ENCODE measurements around the gene MAN2A1.

GRCh38 chr5:109907189-109907588 is 217.5 kb downstream of the MAN2A1 start:
- no peak for TF ChIP-seq CTCF (IDR thresholded peaks at IDR 0.05)
- TF ChIP-seq NFE2L2 (conservative IDR thresholded peaks at IDR 0.05; ENCODE audit: low read length): no peak
- no peak for TF ChIP-seq POLR2A (IDR thresholded peaks at IDR 0.05; ENCODE audit: low read length)
- TF ChIP-seq RARB (CRISPR knock-in tag; IDR thresholded peaks at IDR 0.05): no peak
- TF ChIP-seq MYC (IDR thresholded peaks at IDR 0.05; ENCODE audit: borderline replicate concordance, low read length): no peak
- no peak for TF ChIP-seq REST (IDR thresholded peaks at IDR 0.05)
